Measurements from ENCODE around the gene OCRL.

The OCRL gene

GRCh38 chrX:129617420-129617819, 77.4 kb downstream of the OCRL start:
- H3K23ac ChIP-seq (ENCODE audit: low read depth, low read length, poor library complexity), result no peak overlapping the region
- no peak overlapping the region for H3K9ac ChIP-seq (ENCODE audit: low read depth, low read length, poor library complexity)
- H3K4me2 ChIP-seq (ENCODE audit: insufficient read depth, low read length, poor library complexity, severe bottlenecking), result no peak overlapping the region
- H3K79me1 ChIP-seq (ENCODE audit: low read depth, low read length), result no peaks in the 10 kb centered on the region
- DNase-seq (ENCODE audit: low spot score), result no peak
- no peak overlapping the region for H2BK15ac ChIP-seq (ENCODE audit: low read length)
- no peak overlapping the region for H2BK12ac ChIP-seq (ENCODE audit: low read length)
- peaks cover 3 to 5% of the 10 kb centered on the region in 2 donors for H3K4me1 ChIP-seq (ENCODE audit: control insufficient read depth in 2 of 2, insufficient read depth in 1 of 2, low read depth in 1 of 2, low read length in 2 of 2)
- H4K91ac ChIP-seq (ENCODE audit: low read depth, low read length, poor library complexity), result no peak overlapping the region
- no peak overlapping the region for H4K8ac ChIP-seq (ENCODE audit: low read depth, low read length)
- no peak overlapping the region for H2BK5ac ChIP-seq (ENCODE audit: low read length)
- no peak overlapping the region for H3K18ac ChIP-seq (ENCODE audit: low read length)
- no peak overlapping the region for H2AFZ ChIP-seq (ENCODE audit: low read length)
- no peaks in the 10 kb centered on the region for H3K27me3 ChIP-seq (ENCODE audit: control insufficient read depth in 3 of 3, insufficient read depth in 3 of 3, low read depth in 1 of 3, low read length in 3 of 3)
- no peaks in the 10 kb centered on the region for H3K9me3 ChIP-seq (replicated peaks in 1 of 2; ENCODE audit: control insufficient read depth in 2 of 2, insufficient read depth in 1 of 2, low read depth in 1 of 2, low read length in 2 of 2)
- no peak overlapping the region for H2AK5ac ChIP-seq (ENCODE audit: low read depth, low read length)
- H3K36me3 ChIP-seq (replicated peaks in 1 of 2; ENCODE audit: control insufficient read depth in 2 of 2, insufficient read depth in 2 of 2, low read length in 2 of 2), result no peaks in the 10 kb centered on the region
- no peak overlapping the region for H2BK120ac ChIP-seq (ENCODE audit: low read depth, low read length)
- H3K4ac ChIP-seq (ENCODE audit: low read length), result no peak overlapping the region
- H3K27ac ChIP-seq (replicated peaks; ENCODE audit: low read length), result no peak overlapping the region
- H3K14ac ChIP-seq (ENCODE audit: low read length), result no peak overlapping the region
- WGBS, 2 donors (ENCODE audit: extremely low coverage in 2 of 2, insufficient read length in 2 of 2, insufficient replicate concordance in 1 of 2), result no CpG with 5 or more reads among the region's 6 CpGs
- H3K4me3 ChIP-seq (ENCODE audit: low read length in 2 of 2), result no peak overlapping the region

GRCh38 chrX:129618997-129619396, 78.9 kb downstream of the OCRL start:
- Histone ChIP-seq H2BK120ac (ENCODE audit: low read depth, low read length) (no peak overlapping the region), H3K4me2 (ENCODE audit: insufficient read depth, low read length, poor library complexity, severe bottlenecking) (no peak overlapping the region), H3K27ac (replicated peaks; ENCODE audit: low read length) (no peak overlapping the region), H2AFZ (ENCODE audit: low read length) (no peak overlapping the region), H3K4ac (ENCODE audit: low read length) (no peak overlapping the region), H2BK15ac (ENCODE audit: low read length) (no peak overlapping the region), H4K8ac (ENCODE audit: low read depth, low read length) (no peak overlapping the region), H3K23ac (ENCODE audit: low read depth, low read length, poor library complexity) (no peak overlapping the region), H3K14ac (ENCODE audit: low read length) (no peak overlapping the region), H3K79me1 (ENCODE audit: low read depth, low read length) (no peaks in the 10 kb centered on the region), H4K91ac (ENCODE audit: low read depth, low read length, poor library complexity) (no peak overlapping the region), H3K18ac (ENCODE audit: low read length) (no peak overlapping the region), H3K9me3 (replicated peaks in 1 of 2; ENCODE audit: control insufficient read depth in 2 of 2, insufficient read depth in 1 of 2, low read depth in 1 of 2, low read length in 2 of 2) (no peaks in the 10 kb centered on the region), H2AK5ac (ENCODE audit: low read depth, low read length) (no peak overlapping the region), H2BK12ac (ENCODE audit: low read length) (no peak overlapping the region), H3K4me1 (ENCODE audit: control insufficient read depth in 2 of 2, insufficient read depth in 1 of 2, low read depth in 1 of 2, low read length in 2 of 2) (peaks cover 8 to 10% of the 10 kb centered on the region in 2 donors), H3K9ac (ENCODE audit: low read depth, low read length, poor library complexity) (no peak overlapping the region), H3K36me3 (replicated peaks in 1 of 2; ENCODE audit: control insufficient read depth in 2 of 2, insufficient read depth in 2 of 2, low read length in 2 of 2) (no peaks in the 10 kb centered on the region), H3K4me3 (ENCODE audit: low read length in 2 of 2) (no peak overlapping the region), H2BK5ac (ENCODE audit: low read length) (no peak overlapping the region), H3K27me3 (ENCODE audit: control insufficient read depth in 3 of 3, insufficient read depth in 3 of 3, low read depth in 1 of 3, low read length in 3 of 3) (no peaks in the 10 kb centered on the region)
- no peak for DNase-seq (ENCODE audit: low spot score)
- WGBS, 2 donors (ENCODE audit: extremely low coverage in 2 of 2, insufficient read length in 2 of 2, insufficient replicate concordance in 1 of 2), result no CpG with 5 or more reads among the region's 4 CpGs

GRCh38 chrX:129622757-129623301, 82.8 kb downstream of the OCRL start:
- Histone ChIP-seq H2AFZ (ENCODE audit: low read length) (peak overlapping the region; percentile 49), H3K4me3 (ENCODE audit: low read length in 2 of 2) (no peak overlapping the region), H3K4me1 (ENCODE audit: control insufficient read depth in 2 of 2, insufficient read depth in 1 of 2, low read depth in 1 of 2, low read length in 2 of 2) (peaks cover 8 to 10% of the 10 kb centered on the region in 2 donors), H3K9me3 (replicated peaks in 1 of 2; ENCODE audit: control insufficient read depth in 2 of 2, insufficient read depth in 1 of 2, low read depth in 1 of 2, low read length in 2 of 2) (no peaks in the 10 kb centered on the region), H3K27me3 (ENCODE audit: control insufficient read depth in 3 of 3, insufficient read depth in 3 of 3, low read depth in 1 of 3, low read length in 3 of 3) (no peaks in the 10 kb centered on the region), H3K9ac (ENCODE audit: low read depth, low read length, poor library complexity) (no peak overlapping the region), H2BK5ac (ENCODE audit: low read length) (no peak overlapping the region), H3K4ac (ENCODE audit: low read length) (no peak overlapping the region), H2AK5ac (ENCODE audit: low read depth, low read length) (no peak overlapping the region), H4K91ac (ENCODE audit: low read depth, low read length, poor library complexity) (no peak overlapping the region), H3K14ac (ENCODE audit: low read length) (no peak overlapping the region), H3K23ac (ENCODE audit: low read depth, low read length, poor library complexity) (no peak overlapping the region), H3K79me1 (ENCODE audit: low read depth, low read length) (no peaks in the 10 kb centered on the region), H3K36me3 (replicated peaks in 1 of 2; ENCODE audit: control insufficient read depth in 2 of 2, insufficient read depth in 2 of 2, low read length in 2 of 2) (no peaks in the 10 kb centered on the region), H2BK12ac (ENCODE audit: low read length) (peak overlapping the region; percentile 58), H3K4me2 (ENCODE audit: insufficient read depth, low read length, poor library complexity, severe bottlenecking) (peak overlapping the region; percentile 18), H2BK120ac (ENCODE audit: low read depth, low read length) (no peak overlapping the region), H3K18ac (ENCODE audit: low read length) (peak overlapping the region; percentile 64), H4K8ac (ENCODE audit: low read depth, low read length) (peak overlapping the region; percentile 17), H3K27ac (replicated peaks; ENCODE audit: low read length) (peak overlapping the region; percentile 74), H2BK15ac (ENCODE audit: low read length) (no peak overlapping the region)
- WGBS, 2 donors (ENCODE audit: extremely low coverage in 2 of 2, insufficient read length in 2 of 2, insufficient replicate concordance in 1 of 2), result no CpG with 5 or more reads among the region's 10 CpGs
- DNase-seq (ENCODE audit: low spot score), result peak; percentile 43

GRCh38 chrX:129626026-129626425, 86.0 kb downstream of the OCRL start:
- Histone ChIP-seq H2BK15ac (ENCODE audit: low read length) (no peak overlapping the region), H3K36me3 (replicated peaks in 1 of 2; ENCODE audit: control insufficient read depth in 2 of 2, insufficient read depth in 2 of 2, low read length in 2 of 2) (no peaks in the 10 kb centered on the region), H3K27me3 (ENCODE audit: control insufficient read depth in 3 of 3, insufficient read depth in 3 of 3, low read depth in 1 of 3, low read length in 3 of 3) (no peaks in the 10 kb centered on the region), H4K8ac (ENCODE audit: low read depth, low read length) (no peak overlapping the region), H3K23ac (ENCODE audit: low read depth, low read length, poor library complexity) (no peak overlapping the region), H3K4ac (ENCODE audit: low read length) (no peak overlapping the region), H3K18ac (ENCODE audit: low read length) (no peak overlapping the region), H2AFZ (ENCODE audit: low read length) (no peak overlapping the region), H4K91ac (ENCODE audit: low read depth, low read length, poor library complexity) (no peak overlapping the region), H2BK120ac (ENCODE audit: low read depth, low read length) (no peak overlapping the region), H2AK5ac (ENCODE audit: low read depth, low read length) (no peak overlapping the region), H3K79me1 (ENCODE audit: low read depth, low read length) (no peaks in the 10 kb centered on the region), H3K27ac (replicated peaks; ENCODE audit: low read length) (no peak overlapping the region), H3K9ac (ENCODE audit: low read depth, low read length, poor library complexity) (no peak overlapping the region), H3K4me1 (ENCODE audit: control insufficient read depth in 2 of 2, insufficient read depth in 1 of 2, low read depth in 1 of 2, low read length in 2 of 2) (peaks cover 8 to 17% of the 10 kb centered on the region in 2 donors), H3K4me2 (ENCODE audit: insufficient read depth, low read length, poor library complexity, severe bottlenecking) (no peak overlapping the region), H3K9me3 (replicated peaks in 1 of 2; ENCODE audit: control insufficient read depth in 2 of 2, insufficient read depth in 1 of 2, low read depth in 1 of 2, low read length in 2 of 2) (no peaks in the 10 kb centered on the region), H2BK12ac (ENCODE audit: low read length) (no peak overlapping the region), H2BK5ac (ENCODE audit: low read length) (no peak overlapping the region), H3K14ac (ENCODE audit: low read length) (no peak overlapping the region), H3K4me3 (ENCODE audit: low read length in 2 of 2) (no peak overlapping the region)
- DNase-seq (ENCODE audit: low spot score), result no peak
- no CpG with 5 or more reads among the region's 3 CpGs for WGBS, 2 donors (ENCODE audit: extremely low coverage in 2 of 2, insufficient read length in 2 of 2, insufficient replicate concordance in 1 of 2)
